ENCODE data around the gene CDC42BPG. TPM values are rescaled to one million over a fixed set of nuclear protein-coding genes. Genes with fewer than 3 reads are reported as not detected.

The CDC42BPG gene
- total RNA-seq, 1 donor from 2014 or later = 0.64 TPM

GRCh38 chr11:64880240-64881001, 36.0 kb upstream of the CDC42BPG start:
- no peak for DNase-seq (ENCODE audit: extremely low read depth, low read depth, low spot score)

DNA sequence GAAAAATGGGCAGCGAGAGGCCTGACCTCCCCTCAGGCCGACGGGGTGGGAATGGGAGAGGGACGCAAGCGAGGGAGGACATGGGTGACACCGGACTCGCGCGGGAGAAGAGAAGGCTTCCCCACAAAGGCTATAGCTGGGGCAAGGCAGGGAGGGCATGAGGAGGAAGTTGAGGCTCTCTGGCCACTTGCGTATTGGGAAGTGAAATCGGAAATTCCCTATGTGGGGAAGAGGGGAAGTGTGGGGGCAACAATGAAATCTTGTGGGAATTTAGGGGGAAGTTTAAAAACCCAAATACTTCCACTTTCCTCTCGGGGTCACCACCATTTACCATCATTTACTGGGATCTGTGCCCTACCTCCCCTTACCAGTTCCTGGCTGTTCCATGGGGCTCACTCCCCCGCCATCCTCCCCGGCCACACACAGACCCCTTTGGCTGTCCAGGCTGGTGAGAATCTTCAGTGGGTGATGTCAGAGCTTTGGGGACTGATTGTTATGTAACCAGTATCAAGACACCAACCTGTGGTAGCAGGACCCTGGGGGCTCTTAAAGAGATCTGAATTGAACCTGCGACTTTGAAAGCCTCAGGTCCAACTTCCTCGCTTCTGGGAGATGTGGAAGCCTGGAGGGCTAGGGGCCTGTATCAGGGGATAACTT, 34.9 kb upstream of the CDC42BPG start:
- no peak for DNase-seq (ENCODE audit: extremely low read depth, low read depth, low spot score)

- no peak for DNase-seq (ENCODE audit: extremely low read depth, low read depth, low spot score)
These were observed 34.2 kb upstream of the CDC42BPG start, which contains the start of gene EHD1 for GRCh38 chr11:64878494-64879243. Gene EHD1, minus strand, starts transcription at chr11:64878621. Its CDS starts 157 bp downstream, at chr11:64878464.

- no peak for DNase-seq (ENCODE audit: extremely low read depth, low read depth, low spot score)
These were observed 33.7 kb upstream of the CDC42BPG start for GRCh38 chr11:64878223-64878493.

GRCh38 chr11:64877390-64878222, 33.2 kb upstream of the CDC42BPG start:
- no peak for DNase-seq (ENCODE audit: extremely low read depth, low read depth, low spot score)

GRCh38 chr11:64876835-64877341, 32.4 kb upstream of the CDC42BPG start:
- DNase-seq (ENCODE audit: extremely low read depth, low read depth, low spot score) = no peak

DNA sequence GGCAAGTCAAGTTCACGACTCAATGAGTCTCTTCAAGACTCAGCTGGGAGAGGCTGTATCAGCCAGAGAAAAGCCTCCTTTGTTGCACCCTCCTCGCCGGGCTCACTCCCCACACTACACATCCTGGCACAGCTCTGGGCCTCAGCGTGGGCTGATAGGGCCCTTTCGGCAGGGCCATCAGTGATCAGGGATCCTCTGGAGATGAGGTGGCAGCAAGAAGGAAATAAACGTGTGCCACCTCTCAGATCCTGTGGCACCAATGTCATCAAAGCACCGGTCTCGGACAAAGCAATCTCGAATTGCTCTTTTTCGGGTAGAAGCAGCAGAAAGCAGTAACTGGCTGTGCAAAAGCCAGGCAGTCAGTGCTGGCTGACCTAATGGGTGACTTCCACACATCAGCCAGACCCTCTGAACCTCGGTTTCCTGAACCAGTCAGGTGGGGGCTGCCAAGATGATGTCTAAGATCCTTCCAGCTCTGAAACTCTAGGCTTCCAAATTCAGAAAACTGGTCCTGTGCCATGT, 31.8 kb upstream of the CDC42BPG start:
- no peak for DNase-seq (ENCODE audit: extremely low read depth, low read depth, low spot score)

DNA sequence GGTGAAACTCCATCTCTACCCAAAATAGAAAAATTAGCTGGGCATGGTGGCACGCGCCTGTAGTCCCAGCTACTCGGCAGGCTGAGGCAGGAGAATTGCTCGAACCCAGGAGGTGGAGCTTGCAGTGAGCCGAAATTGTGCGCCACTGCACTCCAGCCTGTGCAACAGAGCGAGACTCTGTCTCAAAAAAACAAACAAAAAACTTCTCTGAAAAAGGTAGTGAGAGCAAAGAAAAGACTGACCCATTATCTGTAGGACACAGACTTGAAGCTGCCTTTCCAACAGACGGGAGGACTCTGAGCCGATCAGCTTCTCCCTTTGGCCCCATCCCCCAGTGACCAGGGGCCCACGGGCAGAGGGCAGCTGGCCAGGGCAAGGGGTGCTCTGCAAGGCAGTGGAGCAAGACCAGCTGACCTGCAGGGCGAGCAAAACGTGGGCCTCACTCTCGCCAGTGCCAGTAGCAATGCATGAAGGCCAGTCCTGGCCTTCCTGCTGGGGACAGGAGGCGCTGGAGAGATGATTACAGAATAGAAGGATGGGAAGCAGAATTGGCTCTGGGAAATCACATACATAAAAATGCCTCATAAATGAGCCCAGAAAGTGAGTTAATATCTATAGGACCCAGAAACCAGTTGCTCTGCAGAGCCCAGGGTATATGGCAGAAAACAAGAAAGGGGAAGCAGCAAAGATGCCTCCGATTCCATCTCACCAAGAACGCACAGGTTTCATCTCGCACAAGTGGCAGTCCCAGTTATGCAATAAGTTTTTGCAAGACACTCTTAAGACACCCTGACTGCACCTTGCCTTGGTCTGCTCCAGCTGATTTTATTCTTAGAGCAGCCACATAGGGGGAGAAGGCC, 31.1 kb upstream of the CDC42BPG start:
- no peak for DNase-seq (ENCODE audit: extremely low read depth, low read depth, low spot score)

- DNase-seq (ENCODE audit: extremely low read depth, low read depth, low spot score) = no peak
These were observed 30.1 kb upstream of the CDC42BPG start for GRCh38 chr11:64874308-64875240.

- DNase-seq (ENCODE audit: extremely low read depth, low read depth, low spot score) = no peak
These were observed 28.5 kb upstream of the CDC42BPG start for GRCh38 chr11:64872790-64873488.

DNA sequence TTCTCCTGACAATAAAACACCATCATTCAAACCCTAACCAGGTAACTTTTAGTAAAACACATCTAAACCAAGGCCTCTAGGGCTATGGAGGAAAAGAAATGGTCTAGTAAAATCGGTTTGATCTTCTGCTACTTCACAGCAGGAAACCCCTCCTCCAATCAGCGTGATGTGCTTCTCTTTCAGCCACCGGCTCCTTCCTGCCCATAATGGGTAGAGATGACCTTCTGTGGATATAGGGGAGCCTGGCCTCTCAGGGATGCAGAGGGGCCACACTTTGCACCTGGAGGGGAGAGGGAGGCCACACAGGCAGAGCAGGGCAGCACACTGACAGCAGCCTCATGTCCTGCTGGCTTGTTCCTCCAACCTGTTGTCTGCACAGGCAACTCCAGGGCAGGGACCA, 27.0 kb upstream of the CDC42BPG start:
- DNase-seq (ENCODE audit: extremely low read depth, low read depth, low spot score) = no peak

GRCh38 chr11:64870893-64871466, 26.5 kb upstream of the CDC42BPG start:
- no peak for DNase-seq (ENCODE audit: extremely low read depth, low read depth, low spot score)

DNA sequence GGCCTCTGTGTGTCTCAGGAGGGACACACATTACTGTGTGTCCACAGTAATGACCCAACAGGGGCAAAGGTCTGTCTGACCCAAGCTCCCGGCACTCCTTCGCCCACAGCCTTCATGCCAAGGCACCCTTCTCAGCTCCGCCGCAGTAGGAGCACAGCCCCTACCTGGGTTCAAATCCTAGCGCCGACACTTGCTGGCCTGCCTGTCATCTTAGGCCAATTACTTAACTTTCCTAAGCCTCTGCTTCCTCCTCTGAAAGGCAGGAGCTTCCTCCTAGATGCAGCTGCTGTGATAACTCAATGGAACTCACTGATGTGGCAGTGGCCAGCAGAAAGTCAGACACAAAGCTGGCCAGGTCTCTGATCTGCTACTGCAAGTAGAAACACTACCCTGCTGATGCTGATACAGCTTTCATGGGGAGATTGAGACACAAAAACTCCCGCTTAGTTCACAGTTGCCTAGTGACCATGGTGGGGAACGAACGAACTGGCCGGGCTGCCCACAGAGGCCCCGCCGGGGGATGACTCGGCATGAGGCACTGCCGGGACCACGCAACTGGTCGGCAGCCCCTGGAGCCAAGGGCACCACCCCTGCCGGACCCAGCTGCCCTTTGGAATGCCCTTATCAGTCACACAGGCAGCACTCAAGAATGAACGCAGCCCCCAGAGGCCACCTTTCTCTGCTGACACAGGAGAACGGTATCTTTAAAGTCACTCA, 25.9 kb upstream of the CDC42BPG start:
- no peak for DNase-seq (ENCODE audit: extremely low read depth, low read depth, low spot score)

DNA sequence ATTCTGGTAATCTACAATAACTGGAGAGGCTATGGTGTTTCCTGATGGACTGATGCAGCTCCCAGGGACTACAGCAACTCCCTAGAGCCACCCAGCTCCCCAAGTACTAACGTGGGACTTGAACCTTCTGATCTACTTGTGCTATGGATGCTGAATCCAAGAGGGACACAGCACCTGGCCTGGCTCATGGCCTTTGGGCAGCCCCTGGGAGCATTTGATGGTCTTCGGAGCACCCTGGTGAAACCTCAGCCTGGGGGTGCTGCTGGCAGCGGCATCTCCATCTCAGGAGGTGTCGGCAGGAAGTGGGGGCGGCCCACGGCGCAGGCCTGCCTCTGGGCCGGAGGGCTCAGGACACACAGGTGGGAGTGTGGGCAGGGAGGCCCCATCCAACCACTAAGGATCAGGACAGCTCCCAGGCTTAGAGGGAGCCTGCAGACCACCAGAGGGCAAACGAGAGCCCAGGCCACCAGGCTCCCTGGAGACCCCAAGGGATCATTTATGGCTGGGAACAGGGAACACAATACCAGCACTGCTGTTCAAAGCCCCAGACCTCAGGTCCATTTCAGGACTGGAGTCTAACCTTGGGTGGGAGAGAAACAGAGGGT, 25.2 kb upstream of the CDC42BPG start:
- DNase-seq (ENCODE audit: extremely low read depth, low read depth, low spot score) = no peak

DNA sequence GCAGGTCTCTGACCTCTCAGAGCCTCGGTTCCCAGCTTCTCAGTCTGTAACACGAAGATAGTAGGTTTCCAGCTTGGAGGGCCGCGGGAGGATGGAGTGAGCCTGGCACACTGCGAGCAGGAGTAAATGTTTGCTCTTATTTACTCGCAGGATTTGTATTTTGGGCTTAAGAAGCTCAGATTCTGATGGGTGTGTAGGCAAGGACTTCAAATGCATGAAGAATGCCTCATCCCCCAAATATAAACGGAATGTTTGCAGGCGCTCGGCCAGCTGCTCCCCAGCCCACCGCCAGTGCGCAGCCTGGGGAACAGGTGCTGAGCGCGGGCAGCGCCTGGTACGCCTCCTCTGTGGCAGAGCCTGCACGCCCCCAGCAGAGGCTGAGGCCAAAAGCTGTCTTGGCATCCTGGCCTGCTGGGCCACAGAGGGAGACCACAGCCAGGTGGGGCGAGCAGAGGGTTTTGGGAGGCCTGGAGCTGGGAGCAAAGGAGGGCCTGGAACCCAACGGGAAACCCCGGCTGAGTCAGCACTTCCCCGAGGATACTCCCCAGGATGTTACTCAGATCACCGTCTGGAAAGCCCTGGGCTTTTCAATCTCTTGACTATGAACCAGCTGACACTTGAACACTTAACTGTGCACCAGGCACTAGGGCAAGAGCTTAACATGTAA, 24.6 kb upstream of the CDC42BPG start:
- peak; percentile 83 for DNase-seq (ENCODE audit: extremely low read depth, low read depth, low spot score)
